ENCODE data around the gene CRYBA4. TPM values are rescaled to one million over a fixed set of nuclear protein-coding genes. Genes with fewer than 3 reads are reported as not detected.

CRYBA4 gene
- total and polyA plus RNA-seq, 2 of the 13 experiments (the other 11 are each of a cell fraction or from before 2014, with no cell fraction given): not detected

DNA sequence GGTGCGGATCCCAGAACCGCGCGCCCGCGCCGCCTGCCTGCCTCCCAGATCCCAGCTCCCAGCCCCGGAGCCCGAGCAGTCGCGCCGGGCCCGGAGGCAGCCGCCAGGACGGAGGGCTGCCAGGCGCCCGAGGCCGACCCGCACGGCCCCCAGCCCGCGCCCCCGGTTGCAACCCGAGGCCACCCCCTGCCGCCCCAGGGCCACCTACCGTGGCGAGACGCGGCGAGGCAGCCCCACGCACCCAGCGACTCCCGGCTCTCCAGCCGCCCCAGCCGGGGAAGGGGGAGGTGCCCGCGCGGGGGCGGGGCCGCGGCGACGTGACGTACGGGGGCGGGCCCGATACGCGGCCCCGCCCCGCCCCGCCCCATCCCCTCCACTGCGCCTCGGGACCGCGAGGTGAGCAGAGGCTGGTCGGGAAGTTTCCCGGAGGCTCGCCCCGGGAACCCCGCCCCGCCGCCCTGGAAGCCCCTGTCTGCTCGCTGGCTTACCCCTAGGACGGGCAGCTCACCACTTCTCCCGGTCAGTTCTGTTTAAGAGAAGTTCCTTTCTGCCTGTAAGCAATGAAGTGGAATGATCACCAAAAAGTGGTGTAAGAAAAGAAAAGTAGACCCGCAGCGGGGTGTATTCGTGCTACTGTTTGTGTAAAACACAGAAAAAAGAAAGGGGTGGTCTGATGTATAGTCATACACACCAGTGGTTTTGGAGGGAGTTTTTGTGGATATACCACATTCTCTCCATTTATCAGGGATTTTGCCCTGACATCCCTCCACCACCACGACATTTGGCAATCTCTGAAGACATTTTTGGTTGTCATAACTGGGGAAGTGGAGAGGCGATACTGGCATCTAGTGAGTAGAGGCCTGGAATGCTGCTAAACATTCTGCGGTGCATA lies 31.7 kb upstream of the CRYBA4 start, which contains the start of gene TPST2 (continued):
- TF ChIP-seq, protein P1, sequence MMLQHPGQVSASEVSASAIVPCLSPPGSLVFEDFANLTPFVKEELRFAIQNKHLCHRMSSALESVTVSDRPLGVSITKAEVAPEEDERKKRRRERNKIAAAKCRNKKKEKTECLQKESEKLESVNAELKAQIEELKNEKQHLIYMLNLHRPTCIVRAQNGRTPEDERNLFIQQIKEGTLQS (CRISPR knock-in tag; IDR thresholded peaks at IDR 0.05): no peak
- TF ChIP-seq ZBTB38 (CRISPR knock-in tag; IDR thresholded peaks at IDR 0.05) (no peak), GLI4 (CRISPR knock-in tag; IDR thresholded peaks at IDR 0.05; ENCODE audit: borderline replicate concordance) (no peak), MTA3 (CRISPR knock-in tag; IDR thresholded peaks at IDR 0.05) (no peak), KDM5B (CRISPR knock-in tag; IDR thresholded peaks at IDR 0.05; ENCODE audit: borderline replicate concordance) (no peak), CBX2 (IDR thresholded peaks at IDR 0.05; ENCODE audit: low read depth, low read length) (no peak), CBX2 (CRISPR knock-in tag; IDR thresholded peaks at IDR 0.05; ENCODE audit: low read depth) (no peak), ZSCAN22 (CRISPR knock-in tag; IDR thresholded peaks at IDR 0.05) (no peak), ZNF441 (CRISPR knock-in tag; IDR thresholded peaks at IDR 0.05; ENCODE audit: borderline replicate concordance) (no peak), HMGA1 (CRISPR knock-in tag; conservative IDR thresholded peaks at IDR 0.05) (no peak), NFE2L2 (IDR thresholded peaks at IDR 0.05; ENCODE audit: low read length) (no peak), PITX1 (CRISPR knock-in tag; IDR thresholded peaks at IDR 0.05) (no peak), FLYWCH1 (CRISPR knock-in tag; IDR thresholded peaks at IDR 0.05) (no peak)
- TF ChIP-seq, protein P2, sequence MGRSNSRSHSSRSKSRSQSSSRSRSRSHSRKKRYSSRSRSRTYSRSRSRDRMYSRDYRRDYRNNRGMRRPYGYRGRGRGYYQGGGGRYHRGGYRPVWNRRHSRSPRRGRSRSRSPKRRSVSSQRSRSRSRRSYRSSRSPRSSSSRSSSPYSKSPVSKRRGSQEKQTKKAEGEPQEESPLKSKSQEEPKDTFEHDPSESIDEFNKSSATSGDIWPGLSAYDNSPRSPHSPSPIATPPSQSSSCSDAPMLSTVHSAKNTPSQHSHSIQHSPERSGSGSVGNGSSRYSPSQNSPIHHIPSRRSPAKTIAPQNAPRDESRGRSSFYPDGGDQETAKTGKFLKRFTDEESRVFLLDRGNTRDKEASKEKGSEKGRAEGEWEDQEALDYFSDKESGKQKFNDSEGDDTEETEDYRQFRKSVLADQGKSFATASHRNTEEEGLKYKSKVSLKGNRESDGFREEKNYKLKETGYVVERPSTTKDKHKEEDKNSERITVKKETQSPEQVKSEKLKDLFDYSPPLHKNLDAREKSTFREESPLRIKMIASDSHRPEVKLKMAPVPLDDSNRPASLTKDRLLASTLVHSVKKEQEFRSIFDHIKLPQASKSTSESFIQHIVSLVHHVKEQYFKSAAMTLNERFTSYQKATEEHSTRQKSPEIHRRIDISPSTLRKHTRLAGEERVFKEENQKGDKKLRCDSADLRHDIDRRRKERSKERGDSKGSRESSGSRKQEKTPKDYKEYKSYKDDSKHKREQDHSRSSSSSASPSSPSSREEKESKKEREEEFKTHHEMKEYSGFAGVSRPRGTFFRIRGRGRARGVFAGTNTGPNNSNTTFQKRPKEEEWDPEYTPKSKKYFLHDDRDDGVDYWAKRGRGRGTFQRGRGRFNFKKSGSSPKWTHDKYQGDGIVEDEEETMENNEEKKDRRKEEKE (IDR thresholded peaks at IDR 0.05): no peak
- TF ChIP-seq, protein P3, sequence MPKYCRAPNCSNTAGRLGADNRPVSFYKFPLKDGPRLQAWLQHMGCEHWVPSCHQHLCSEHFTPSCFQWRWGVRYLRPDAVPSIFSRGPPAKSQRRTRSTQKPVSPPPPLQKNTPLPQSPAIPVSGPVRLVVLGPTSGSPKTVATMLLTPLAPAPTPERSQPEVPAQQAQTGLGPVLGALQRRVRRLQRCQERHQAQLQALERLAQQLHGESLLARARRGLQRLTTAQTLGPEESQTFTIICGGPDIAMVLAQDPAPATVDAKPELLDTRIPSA (CRISPR knock-in tag; IDR thresholded peaks at IDR 0.05; ENCODE audit: borderline replicate concordance): no peak
- TF ChIP-seq, protein P4, sequence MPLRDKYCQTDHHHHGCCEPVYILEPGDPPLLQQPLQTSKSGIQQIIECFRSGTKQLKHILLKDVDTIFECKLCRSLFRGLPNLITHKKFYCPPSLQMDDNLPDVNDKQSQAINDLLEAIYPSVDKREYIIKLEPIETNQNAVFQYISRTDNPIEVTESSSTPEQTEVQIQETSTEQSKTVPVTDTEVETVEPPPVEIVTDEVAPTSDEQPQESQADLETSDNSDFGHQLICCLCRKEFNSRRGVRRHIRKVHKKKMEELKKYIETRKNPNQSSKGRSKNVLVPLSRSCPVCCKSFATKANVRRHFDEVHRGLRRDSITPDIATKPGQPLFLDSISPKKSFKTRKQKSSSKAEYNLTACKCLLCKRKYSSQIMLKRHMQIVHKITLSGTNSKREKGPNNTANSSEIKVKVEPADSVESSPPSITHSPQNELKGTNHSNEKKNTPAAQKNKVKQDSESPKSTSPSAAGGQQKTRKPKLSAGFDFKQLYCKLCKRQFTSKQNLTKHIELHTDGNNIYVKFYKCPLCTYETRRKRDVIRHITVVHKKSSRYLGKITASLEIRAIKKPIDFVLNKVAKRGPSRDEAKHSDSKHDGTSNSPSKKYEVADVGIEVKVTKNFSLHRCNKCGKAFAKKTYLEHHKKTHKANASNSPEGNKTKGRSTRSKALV (CRISPR knock-in tag; IDR thresholded peaks at IDR 0.05): no peak
- TF ChIP-seq, protein P5, sequence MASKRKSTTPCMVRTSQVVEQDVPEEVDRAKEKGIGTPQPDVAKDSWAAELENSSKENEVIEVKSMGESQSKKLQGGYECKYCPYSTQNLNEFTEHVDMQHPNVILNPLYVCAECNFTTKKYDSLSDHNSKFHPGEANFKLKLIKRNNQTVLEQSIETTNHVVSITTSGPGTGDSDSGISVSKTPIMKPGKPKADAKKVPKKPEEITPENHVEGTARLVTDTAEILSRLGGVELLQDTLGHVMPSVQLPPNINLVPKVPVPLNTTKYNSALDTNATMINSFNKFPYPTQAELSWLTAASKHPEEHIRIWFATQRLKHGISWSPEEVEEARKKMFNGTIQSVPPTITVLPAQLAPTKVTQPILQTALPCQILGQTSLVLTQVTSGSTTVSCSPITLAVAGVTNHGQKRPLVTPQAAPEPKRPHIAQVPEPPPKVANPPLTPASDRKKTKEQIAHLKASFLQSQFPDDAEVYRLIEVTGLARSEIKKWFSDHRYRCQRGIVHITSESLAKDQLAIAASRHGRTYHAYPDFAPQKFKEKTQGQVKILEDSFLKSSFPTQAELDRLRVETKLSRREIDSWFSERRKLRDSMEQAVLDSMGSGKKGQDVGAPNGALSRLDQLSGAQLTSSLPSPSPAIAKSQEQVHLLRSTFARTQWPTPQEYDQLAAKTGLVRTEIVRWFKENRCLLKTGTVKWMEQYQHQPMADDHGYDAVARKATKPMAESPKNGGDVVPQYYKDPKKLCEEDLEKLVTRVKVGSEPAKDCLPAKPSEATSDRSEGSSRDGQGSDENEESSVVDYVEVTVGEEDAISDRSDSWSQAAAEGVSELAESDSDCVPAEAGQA (IDR thresholded peaks at IDR 0.05; ENCODE audit: low read depth): no peak
- TF ChIP-seq, protein P5 (CRISPR knock-in tag; IDR thresholded peaks at IDR 0.05; ENCODE audit: borderline replicate concordance): no peak
